GM12891 (cell line): ENCODE measurements around the gene TMPRSS5.

Experiments used
- PAX5 ChIP-seq: IDR thresholded peaks from 2 replicates; pipeline ENCODE4 v1.6.1; 2011; ENCODE audit warnings: low read length, moderate library complexity, mild to moderate bottlenecking; ENCODE audit not compliant: insufficient read depth, severe bottlenecking
- POLR2A ChIP-seq: IDR thresholded peaks from 2 replicates; pipeline ENCODE4 v1.6.1; 2011; ENCODE audit warnings: low read depth, low read length, control low read depth
- POLR2AphosphoS5 ChIP-seq: IDR thresholded peaks from 2 replicates; pipeline ENCODE4 v1.6.1; 2011; ENCODE audit warnings: low read depth, low read length, control low read depth
- POU2F2 ChIP-seq: IDR thresholded peaks from 2 replicates; pipeline ENCODE4 v1.6.1; 2011; ENCODE audit warnings: low read depth, mild to moderate bottlenecking, control low read depth, low read length, moderate library complexity
- SPI1 ChIP-seq: IDR thresholded peaks from 2 replicates; pipeline ENCODE4 v1.6.1; 2011; ENCODE audit warnings: low read depth, low read length, control low read depth
- TAF1 ChIP-seq: IDR thresholded peaks from 2 replicates; pipeline ENCODE4 v1.6.1; 2011; ENCODE audit warnings: low read depth, low read length, control low read depth

GRCh38 chr11:113710989-113711388, 4.9 kb upstream of the TMPRSS5 start:
- no peak for TF ChIP-seq TAF1
- TF ChIP-seq POU2F2: no peak
- no peak for TF ChIP-seq POLR2A
- TF ChIP-seq POLR2AphosphoS5: no peak
- TF ChIP-seq SPI1: no peak
- TF ChIP-seq PAX5: no peak
